AG08395 (cell line): Measurements from ENCODE around the gene GSG1.

Source experiments
- DNase-seq: peaks from one replicate; pipeline ENCODE4 v3.0.0; 2012; ENCODE audit warnings: mixed read lengths, low spot score

The GSG1 gene

DNA sequence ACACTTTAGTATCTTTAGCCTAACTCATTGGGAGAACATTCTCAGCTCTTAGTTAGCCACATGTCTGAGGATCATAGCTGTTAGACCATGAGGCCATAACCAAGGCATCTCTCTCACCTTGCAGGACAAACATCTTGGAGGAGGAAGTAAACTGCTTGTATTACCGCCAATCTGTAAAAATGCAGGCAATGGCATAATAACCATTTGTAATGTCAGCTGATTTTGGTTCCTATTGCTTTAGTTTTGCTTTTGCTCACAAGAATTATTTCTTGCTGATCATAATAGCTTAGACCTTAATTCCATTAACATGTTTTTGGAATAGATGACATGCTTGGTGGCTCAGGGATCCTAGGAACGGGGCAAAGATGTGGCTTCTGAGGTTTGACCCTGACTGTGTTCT is 16.4 kb upstream of the GSG1 start:
- no peak for DNase-seq

DNA sequence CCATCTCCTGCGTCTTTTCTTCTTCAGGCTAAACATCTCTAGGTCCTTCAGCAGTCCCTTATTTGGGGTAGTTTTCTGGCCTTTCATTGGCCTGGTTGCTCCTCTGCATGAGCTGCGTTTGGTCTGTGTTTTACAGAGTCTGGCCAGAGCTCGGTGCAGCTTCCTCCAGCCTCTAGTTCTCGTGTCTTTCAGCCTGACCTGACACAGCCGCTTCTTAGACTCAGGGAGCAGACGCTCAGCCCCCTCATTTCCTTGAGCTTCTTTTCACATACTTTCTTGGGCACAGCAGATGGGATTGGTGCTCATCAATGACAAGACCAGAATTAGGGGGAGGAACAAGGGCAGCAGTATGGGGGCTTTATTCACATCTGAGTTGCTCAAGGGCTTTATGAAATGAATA is 13.6 kb upstream of the GSG1 start:
- DNase-seq, result no peak

DNA sequence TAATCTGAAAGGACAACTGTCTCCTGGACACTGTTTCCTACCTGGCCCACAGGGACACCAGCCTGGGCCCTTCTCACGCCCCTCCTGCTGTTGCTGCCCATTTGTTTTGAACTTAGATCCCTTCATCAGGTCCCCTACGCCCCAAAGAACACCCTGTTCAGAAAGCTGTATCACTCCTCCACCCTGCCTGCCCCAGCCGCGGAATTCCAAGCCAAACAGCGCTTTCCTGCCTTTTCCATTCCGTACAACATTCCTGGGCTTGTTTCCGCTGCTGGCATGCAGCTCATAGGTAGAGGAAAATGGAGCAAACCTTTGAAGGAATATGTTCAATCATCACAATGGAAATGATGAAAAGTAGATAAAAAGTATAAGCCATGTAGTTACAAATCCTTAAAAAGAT is 12.8 kb upstream of the GSG1 start:
- DNase-seq, result no peak

DNA sequence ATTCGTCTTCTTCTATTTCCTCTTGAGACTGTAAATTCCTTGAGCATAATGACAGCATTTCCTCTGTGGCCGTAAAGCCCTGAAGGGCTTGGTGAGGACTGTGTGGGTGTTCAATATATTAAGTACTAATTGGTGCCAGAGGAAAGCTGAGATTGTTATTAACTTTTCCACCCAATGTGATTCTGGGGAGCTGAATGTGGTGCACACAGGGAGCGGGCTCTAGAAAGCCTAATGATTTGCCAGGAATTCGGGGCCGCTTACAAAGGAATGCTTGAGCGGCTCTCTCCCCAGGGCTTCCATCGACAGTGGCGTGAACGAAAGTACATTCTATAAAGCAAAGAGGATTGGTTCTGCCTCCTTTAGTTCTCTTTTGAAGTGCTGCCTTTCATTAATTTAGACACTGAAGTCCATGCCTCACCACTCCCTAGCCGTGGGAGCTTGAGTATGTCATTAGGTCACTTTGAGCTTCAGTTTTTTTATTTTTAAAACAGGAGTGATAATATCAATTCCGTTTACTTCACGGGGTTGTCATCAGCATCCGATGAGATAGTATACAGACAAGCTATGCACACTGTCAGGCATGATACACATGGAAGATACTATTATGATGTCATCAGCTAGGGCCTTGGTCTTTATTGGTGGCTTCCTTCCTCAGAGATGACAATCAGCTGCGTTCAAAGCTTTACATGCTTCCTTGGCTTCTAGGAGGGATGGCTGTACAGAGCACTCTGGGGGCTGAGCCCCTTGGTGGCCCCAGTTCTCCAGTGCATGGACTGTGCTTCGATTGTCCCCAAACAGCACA is 11.0 kb upstream of the GSG1 start:
- DNase-seq, result no peak

DNA sequence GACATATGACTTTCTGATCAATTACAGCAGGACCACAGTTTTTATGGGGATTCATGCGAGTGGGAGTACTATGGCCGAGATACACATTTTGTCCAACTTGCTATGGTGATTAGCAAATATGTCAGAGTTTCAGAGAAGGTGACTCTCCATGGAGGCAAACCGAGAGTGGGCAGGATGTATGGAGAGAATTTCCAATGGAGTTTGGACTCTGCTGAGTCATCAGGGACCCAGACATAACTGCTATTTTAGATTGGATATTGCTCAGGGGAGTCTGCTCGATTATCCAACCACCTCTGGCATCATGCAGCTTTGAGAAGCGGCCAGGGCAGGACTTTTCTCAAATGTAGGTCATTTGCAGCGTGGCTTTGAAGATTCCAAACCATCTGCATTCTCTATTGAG is 9.5 kb upstream of the GSG1 start:
- no peak for DNase-seq

DNA sequence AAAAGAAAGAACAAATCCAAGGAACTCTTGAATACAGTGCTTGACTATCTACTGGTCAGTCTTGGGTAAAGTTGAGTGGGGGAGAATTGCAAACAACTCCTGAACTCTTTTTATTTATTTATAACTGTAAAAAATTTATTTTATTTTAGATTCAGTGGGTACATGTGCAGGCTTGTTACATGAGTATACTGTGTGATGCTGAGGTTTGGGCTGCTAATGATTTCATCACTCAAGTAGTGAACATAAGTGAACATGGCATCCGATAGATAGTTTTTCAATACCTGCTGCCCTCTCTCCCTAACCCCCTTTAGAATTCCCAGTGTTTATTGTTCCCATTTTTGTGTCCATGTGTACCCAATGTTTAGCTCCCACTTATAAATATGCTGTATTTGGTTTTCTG is 3.2 kb upstream of the GSG1 start:
- DNase-seq, result no peak

DNA sequence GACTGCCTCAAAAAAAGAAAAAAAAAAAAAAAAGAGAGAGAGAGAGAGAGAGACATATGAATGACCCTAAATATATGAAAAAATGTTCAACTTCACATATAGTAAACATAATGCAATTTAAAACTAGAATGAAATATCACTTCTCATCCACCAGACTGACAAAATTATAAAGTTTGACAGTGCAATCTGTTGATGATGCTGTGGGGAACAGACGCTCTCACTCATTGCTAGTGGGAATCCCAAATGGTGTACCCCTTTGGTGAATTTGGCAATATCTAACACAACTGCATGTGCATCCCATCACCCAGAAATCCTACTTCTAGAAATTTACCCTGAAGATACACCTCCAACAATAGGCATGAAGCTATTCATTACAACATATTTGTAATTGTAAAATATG is 2.3 kb upstream of the GSG1 start:
- DNase-seq, result no peak

DNA sequence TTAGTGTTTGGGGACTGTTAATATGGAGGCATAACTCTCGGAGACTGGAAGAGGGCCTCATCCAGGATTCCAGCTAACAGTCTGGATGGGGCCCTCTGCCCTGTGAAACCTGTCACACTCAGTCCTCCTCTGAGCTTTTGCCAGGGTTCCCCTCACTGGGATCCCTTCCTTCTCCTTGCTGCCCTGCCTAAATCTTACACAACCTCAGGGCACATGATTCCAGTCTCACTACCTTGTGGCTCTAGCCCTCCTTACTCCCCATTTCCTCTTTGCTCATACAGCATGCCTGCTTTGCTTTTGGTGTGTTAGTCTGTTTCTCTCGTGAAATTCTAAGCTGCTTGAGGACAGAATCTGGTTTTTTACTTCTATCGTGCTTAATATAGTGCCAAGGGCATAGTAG is 942 bp upstream of the GSG1 start:
- DNase-seq, result no peak

DNA sequence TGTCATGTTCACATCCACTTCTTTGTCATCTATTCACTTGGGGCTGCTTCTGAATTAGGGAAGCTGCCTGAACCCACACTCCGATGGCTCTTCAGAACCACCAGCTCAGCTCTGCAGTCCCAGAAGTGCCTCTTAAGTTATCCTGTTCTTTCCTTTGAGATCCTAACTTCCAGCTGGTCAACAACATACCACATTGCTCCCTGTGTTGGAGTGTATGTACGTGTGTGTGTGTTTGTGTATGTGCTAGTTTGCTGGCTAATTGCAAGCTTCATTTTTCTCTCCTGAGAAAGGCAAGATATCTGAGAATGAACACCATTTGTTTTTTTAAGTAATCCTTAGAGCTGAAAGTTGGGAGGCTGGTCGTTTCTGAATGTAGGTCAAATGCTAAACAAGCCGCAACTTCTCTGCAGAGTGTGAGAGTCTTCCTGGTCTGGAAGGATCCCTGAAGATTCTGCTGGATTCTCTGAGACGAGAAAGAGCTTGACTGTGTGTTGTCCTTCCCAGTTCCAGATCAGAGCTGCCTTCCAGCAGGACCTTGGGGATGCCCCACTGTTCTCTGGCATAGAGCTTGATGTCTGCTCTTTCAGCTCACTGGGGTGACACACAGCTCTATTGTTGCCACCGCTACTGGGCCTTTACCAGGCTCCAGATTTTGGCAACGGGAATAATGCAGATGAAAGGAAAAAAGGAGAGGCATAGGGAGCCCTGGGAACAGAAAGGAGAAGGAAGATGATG is 839 bp downstream of the GSG1 start:
- peak; percentile 24 for DNase-seq

DNA sequence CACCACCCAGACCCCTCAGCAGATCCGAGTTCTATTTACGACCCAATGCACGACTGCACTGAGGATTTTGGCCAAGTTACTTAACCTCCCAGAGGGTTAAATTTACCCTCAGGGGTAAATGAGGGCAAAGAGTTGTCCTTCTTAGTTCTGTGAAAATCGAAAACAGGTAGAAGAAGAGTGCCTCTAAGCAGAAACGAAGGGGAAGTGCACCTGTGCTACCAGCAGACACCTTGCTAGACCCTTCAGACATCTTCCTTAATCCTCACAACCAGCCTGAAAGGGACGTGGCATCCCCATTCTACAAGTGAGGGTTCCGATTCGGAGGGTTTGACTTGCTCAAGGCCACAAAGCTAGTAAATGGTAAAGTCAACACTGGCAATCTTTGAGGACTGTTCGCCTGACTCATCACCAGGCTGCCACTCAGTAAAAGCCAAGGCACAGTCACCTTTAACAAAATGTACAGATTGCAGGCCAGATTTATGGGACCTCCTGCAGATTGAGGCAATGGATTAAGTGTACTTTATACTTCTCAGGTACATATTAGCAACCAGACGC is 1.6 kb downstream of the GSG1 start:
- DNase-seq, result peak; percentile 13

DNA sequence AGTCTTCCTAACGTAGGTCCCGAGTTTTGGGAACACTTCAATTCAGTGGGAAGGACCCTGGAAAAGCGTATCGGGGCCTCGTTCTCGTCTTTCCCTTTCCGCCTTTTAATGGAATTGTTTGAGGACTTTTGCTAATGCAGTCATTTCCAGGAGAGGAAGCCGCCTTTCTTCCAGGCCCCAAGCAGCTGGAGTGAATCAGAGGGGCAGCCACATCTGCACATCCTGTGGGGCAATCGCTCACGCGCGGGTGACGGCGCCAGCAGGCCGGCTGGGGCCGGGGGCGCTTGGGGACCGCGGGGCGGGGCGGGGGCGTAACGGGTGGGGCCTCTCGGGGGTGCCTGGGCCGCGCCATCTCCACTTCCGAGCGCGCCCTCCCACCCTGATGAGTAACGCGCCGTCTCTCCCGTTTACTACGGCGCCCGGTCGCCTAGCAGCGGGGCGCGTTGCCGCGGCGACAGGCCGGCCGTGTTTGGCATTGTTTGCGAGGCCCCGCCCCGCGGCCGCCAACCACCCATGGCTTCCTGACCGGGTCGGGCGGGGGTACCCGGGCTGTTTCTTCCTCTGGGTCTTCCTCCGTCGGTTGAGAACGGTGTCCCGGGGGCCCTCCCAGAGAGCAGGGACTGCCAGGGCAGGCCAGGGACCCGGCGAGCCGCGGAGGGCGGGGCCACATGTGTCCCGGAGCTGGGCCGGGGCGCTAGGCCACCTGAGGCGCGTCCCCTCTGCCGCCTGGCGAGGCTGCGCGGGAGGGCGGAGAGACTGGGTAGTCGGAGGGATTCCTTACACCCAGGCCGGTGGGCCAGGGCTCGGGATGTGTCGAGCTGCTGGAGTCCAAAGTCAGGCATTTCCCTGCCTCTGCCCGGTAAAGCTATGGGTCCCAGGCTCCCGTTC is 2.3 kb downstream of the GSG1 start:
- DNase-seq, result peak; percentile 94

DNA sequence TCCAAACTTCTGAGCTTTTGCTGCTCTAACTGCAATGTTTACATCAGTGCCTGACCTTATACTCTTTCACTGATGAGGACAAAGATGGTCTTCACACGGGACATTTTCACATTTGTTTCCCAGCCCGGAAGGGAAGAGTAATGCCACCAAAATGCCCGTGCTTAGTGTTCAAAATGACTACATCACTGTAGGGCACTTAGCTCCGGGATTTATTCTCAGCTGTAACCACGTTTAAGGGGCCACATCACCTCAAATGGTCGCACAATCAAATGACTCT is 2.9 kb downstream of the GSG1 start:
- DNase-seq, result no peak

DNA sequence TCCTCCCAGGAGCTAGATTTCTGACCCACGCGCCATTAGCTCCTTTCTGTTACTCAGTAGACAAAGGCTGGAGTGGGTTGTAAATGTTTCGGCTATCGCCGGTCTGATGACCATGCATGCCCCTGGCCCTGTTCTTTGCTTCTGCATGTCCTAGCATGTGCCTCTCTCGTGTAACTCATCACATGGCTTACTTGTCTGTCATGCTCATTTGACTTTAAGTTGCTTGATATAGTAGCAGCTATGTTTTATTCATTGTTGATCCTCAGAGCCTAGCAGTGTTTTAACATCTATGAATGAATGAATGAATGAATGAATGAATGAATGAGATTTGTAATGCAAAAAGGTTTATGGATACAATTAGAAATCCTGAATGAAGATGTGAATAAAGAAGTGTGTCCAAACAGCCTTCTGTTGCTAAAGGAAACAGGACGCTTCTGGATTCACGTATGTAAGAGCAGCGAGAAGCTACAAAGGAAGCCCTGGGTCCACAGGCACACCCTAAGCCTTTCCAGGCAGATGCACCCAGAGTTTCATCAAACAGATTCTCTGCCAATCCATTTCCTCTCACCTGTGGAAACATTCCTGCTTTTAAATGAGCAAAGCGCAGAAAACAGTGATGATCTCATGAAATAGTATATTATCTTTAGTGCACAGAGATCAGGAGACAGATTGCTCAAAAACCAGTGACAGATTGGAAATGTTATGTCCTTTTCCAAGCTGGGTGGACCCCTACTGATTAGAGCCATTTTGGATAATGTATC is 3.4 kb downstream of the GSG1 start:
- DNase-seq, result no peak

DNA sequence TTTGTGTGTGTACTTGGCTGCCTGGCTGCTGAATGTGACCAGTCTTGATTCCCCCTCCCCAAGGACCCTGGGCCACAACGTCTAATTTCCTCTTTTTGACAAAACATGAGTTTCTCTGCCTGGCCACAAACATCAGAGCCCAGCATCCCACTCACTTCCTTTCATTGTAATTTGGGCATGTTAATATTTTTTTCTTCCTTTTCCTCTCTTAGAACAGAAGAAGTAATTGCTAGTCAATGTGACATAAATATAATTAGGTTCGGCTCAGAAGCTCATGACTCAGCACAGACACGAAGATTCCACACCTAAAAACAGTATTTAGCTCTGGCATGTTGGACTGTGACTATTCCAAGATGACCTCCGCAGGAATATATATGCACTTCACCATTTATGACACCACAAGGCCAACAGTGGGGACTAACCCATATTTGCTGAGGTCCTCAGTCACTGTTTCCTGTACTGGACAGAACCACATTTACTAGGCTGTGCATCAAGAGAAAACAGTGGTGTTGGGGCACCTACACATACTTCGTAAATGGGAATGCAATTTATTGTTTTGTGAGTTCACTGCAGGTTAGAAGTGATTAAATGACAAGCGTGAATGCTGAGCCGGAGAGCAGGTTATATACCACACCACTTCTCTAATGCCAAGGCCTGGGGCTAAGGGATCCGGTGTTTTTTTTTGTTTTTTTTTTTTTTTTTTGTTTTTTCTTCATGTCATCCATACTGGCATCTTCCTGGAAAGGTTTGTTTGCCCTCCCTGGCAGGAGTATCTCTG is 4.2 kb downstream of the GSG1 start:
- no peak for DNase-seq

DNA sequence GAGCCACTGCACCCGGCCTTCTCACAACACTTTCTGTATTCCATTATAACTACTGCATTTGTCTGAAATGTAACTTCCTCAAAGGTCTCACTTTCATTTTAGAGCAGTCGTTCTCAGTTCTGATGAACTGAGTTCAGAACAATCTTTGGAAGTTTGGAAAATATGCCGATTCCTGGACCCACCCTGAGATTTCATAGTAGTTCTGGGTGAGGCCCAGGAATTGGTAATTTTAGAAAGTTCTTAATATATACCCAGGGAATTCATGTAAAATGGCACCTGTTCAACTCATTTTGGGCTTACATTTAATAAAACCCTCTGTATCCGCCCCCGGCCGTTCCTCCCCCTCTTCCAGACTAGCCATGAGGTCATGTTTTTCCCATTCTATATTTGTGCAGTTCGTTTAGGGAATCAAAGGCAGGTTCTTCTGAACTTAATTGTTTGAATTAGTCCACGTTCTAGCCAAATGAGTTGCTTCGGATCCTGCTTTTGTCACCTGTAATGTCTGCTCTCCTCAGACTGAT is 5.9 kb downstream of the GSG1 start:
- peak; percentile 8 for DNase-seq

DNA sequence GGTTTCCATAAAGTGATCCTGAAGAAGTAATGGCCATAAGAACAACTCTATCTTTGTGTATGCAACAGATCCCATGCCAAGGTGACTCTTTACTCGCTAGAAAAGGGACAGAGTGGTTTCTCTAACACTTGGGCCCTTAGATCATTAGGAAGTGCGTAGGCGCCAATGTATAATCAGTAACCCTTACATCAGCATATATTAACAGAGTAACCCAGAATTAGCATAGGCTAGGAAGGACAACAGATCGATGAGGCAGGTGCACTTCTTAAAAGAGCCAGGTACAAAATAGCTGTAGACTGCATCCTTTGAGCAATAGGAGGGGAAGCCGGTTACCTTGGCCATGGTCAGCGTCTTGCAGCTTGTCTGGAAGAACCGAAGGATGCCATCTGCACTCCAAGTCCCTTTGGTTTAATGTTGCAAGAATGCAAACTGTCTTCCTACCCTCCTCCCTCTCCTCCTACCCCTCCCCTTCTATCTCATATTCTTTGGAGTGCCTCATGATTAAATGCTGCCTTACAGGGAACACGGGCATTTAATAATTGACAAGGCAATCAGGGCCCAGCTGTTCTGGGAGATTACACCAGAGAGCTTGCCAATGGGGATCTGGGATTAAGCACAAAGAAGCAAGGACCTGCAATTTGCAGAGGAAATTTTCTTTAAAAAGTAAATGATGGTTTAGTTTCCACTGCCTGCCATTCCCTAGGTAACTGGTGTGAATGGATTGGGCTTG is 8.0 kb downstream of the GSG1 start:
- DNase-seq, result no peak

DNA sequence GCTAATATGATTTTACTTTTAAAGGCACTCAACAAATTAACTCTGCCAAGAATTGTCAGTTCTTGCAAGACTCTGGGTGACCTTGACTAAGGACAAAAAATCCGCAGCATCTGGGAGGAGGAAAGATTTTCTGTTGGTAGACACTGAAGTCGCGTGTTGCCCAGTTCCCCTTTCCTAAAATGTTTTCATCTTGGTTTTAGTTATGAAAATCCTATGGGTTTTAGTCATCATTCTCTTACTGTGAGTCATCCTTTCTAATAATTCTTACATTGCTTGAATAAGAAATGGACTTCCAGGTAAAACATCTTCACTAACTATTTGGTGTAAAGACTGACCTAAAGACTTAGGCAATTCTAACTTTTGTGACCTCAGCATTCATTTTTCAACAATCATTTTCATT is 9.1 kb downstream of the GSG1 start:
- DNase-seq, result peak; percentile 65

DNA sequence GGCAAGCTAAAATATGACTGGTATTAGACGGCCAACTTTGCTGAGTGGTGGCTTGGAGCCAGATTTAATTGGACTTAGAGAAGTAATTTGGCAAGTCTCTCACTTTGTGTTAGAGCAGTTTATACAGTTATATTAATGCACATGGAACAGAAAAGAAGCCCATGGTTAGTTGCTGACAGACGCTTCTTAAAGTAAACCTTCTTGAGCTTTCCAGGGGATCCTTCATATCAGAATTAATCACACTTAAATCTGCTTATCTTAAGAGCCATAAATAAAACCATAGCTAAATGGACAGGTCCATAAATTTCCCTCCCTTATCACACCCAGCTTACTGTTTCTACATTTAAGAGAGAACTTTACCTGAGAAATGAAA is 9.6 kb downstream of the GSG1 start:
- DNase-seq, result no peak

DNA sequence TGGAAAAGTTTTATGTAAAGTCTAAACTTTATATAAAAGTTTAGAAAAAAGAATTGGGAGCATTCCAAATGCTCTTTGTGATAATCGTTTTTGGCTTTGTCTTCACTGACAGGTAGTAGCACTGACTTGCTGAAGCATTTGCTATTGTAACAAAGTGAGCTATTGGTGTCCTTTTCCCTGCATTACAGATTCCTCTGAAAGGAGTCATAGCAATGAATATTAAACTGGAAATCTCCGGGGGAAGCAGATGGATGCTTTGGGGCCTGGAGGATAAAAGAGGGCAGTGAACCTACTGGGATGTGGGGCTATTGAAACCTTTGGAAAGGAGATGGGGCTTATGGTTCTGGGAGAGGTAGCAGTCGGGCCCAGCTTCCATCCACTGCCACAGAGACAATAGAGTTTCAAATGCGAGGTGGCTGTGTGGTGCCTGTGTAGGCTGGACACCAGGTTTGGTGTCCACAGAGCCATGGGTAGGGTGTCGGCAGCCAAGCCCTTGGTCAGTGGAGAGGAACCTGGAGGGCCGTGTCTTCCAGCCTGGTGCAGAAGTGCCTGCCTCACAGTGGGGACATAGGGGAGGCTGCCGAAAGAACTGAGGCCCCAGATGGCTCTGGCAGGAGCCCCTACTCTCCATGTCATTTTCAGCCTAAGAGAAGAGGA is 10.1 kb downstream of the GSG1 start:
- peak; percentile 48 for DNase-seq

DNA sequence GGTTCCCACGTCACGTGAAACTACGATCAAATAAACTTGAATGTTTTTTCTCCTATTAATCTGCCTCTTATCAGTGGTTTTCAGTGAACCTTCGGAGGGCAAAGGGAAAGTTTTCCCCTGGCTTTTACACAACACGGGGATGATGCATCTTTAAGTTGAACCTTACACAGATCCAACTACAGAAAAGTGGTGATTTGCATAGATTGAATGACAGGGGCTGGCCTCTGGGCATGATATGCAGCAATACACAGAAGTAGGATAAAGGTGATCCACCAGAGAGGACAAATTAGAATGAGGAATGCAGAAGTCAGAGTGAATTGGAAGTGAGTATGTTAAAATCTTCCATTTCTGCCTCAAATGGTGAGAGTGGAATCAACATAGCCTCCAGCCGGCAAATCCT is 11.6 kb downstream of the GSG1 start:
- no peak for DNase-seq
